ENCODE results near the gene UBE2G1. TPM values are rescaled to one million over a fixed set of nuclear protein-coding genes. Genes with fewer than 3 reads are reported as not detected.
A peak's percentile ranks its signal among the peaks of the same experiment; 100 is the strongest.

The UBE2G1 gene
- total and polyA plus RNA-seq, 2 of the 8 experiments (the other 6 are each of a cell fraction or from before 2014, with no cell fraction given) = 73.9 to 170 TPM

GRCh38 chr17:4318186-4318585 lies 48.3 kb downstream of the UBE2G1 start:
- H3K4me3 ChIP-seq (ENCODE audit: extremely low read depth in 1 of 4, insufficient read depth in 2 of 4, low read depth in 3 of 4, low read length in 4 of 4) = no peak overlapping the region
- no peak overlapping the region for H3K56ac ChIP-seq (replicated peaks; ENCODE audit: insufficient read length, low read depth, low read length)
- no peak overlapping the region for H4K91ac ChIP-seq (replicated peaks; ENCODE audit: insufficient read length, low read length)
- H2BK120ac ChIP-seq (replicated peaks; ENCODE audit: low read depth, low read length) = no peak overlapping the region
- POLR2A ChIA-PET (ENCODE audit: partially characterized antibody) = interaction anchor here (1.4 to 1.8 kb wide), 2 partner anchors 24 to 48 kb away, joined by 3 to 6 read pairs; partner anchors contain the start of gene UBE2G1
- no peak overlapping the region for H2BK5ac ChIP-seq (ENCODE audit: low read depth, low read length)
- H4K8ac ChIP-seq (ENCODE audit: extremely low read depth, insufficient read depth, low read length) = no peak overlapping the region
- no peaks in the 10 kb centered on the region for H3K27me3 ChIP-seq (replicated peaks in 1 of 4; ENCODE audit: control insufficient read depth in 3 of 4, extremely low read depth in 1 of 4, insufficient read depth in 3 of 4, low read length in 3 of 4)
- H3K14ac ChIP-seq (ENCODE audit: insufficient read length) = no peak overlapping the region
- CTCF ChIA-PET (ENCODE audit: partially characterized antibody) = interaction anchor here (0.6 to 2.7 kb wide), 5 partner anchors 12 to 102 kb away, joined by 3 to 9 read pairs (median 4); partner anchors contain the start of gene UBE2G1
- FAIRE-seq = no peak
- no peak overlapping the region for H3K27ac ChIP-seq (ENCODE audit: low read depth, low read length)
- H2BK12ac ChIP-seq (ENCODE audit: low read depth, low read length) = no peak overlapping the region
- H3K18ac ChIP-seq (ENCODE audit: extremely low read depth, low read length) = no peak overlapping the region
- H4K20me1 ChIP-seq (replicated peaks in 1 of 2; ENCODE audit: control insufficient read depth in 1 of 2, insufficient read depth in 2 of 2, low read length in 2 of 2) = peaks cover 18 to 37% of the 10 kb centered on the region in 2 experiments
- H3K4ac ChIP-seq (replicated peaks; ENCODE audit: insufficient read length, low read depth, low read length) = no peak overlapping the region
- no peak overlapping the region for H2BK20ac ChIP-seq (ENCODE audit: low read length)
- H2AK5ac ChIP-seq (ENCODE audit: low read depth, low read length) = no peak overlapping the region
- no peaks in the 10 kb centered on the region for H3K23me2 ChIP-seq (ENCODE audit: low read depth, low read length)
- DNase-seq (ENCODE audit: low read depth in 1 of 2, low spot score in 2 of 2) = no peak
- H3K36me3 ChIP-seq (ENCODE audit: control insufficient read depth in 2 of 4, insufficient read depth in 4 of 4, low read length in 3 of 4) = no peaks in the 10 kb centered on the region
- H3K4me1 ChIP-seq (replicated peaks in 1 of 4; ENCODE audit: control insufficient read depth in 3 of 4, insufficient read depth in 4 of 4, low read length in 3 of 4) = peaks cover 0 to 18% (median 1%) of the 10 kb centered on the region in 4 experiments; a peak in 4 of 7 replicates
- WGBS, 2 experiments (ENCODE audit: extremely low coverage in 1 of 2, insufficient coverage in 1 of 2, insufficient read length in 1 of 2, insufficient replicate concordance in 2 of 2, low coverage in 1 of 2, low lambda C conversion rate in 2 of 2, missing lambda C conversion rate in 1 of 2) = 81% methylated on average over 5 of the region's 5 CpGs; no CpG with 5 or more reads in 1 of the 2 experiments
- no peak overlapping the region for H3K23ac ChIP-seq (ENCODE audit: insufficient read length)
- no peak overlapping the region for H3K9ac ChIP-seq (replicated peaks in 1 of 4; ENCODE audit: extremely low read depth in 1 of 4, low read depth in 3 of 4, low read length in 3 of 4)
- peaks cover 4% of the 10 kb centered on the region for H3K79me1 ChIP-seq (ENCODE audit: low read depth, low read length)
- no peak overlapping the region for H3K4me2 ChIP-seq (ENCODE audit: insufficient read depth in 1 of 2, low read depth in 2 of 2, low read length in 2 of 2)
- H4K5ac ChIP-seq (ENCODE audit: insufficient read length, low read depth, low read length) = no peak overlapping the region
- no peak overlapping the region for H2AFZ ChIP-seq (ENCODE audit: low read length)
- no peak overlapping the region for H2BK15ac ChIP-seq (ENCODE audit: low read length)
- H3K9me3 ChIP-seq (ENCODE audit: insufficient read depth in 2 of 2, low read depth in 1 of 2, low read length in 1 of 2) = no peaks in the 10 kb centered on the region
- peaks cover 39 to 96% of the 10 kb centered on the region in 2 experiments; a peak in 3 of 4 replicates for H3K79me2 ChIP-seq (ENCODE audit: control insufficient read depth in 1 of 2, insufficient read depth in 2 of 2, low read length in 2 of 2)
- TF ChIP-seq CTCF (IDR thresholded peaks at IDR 0.05; ENCODE audit: control extremely low read depth in 1 of 3, insufficient read depth in 1 of 3, low read depth in 1 of 3, low read length in 3 of 3) = 0 out of 4 replicates have a peak, but pooled peaks of 1 of the 3 experiments have one; percentile 10
- TF ChIP-seq CREB1 (IDR thresholded peaks at IDR 0.05) = no peak
- no peak for TF ChIP-seq TAF1 (IDR thresholded peaks at IDR 0.05; ENCODE audit: low read depth, low read length)
- TF ChIP-seq SP4 (IDR thresholded peaks at IDR 0.05; ENCODE audit: low read length) = no peak
- peak in 1 of 2 experiments; percentile 21; a peak in 1 of 4 replicates for TF ChIP-seq RAD21 (IDR thresholded peaks at IDR 0.05 in 1 of 2, conservative IDR thresholded peaks at IDR 0.05 in 1 of 2; ENCODE audit: low read depth in 2 of 2, low read length in 2 of 2)

Data from H1 (cell line).